NCI-H510A (cell line): ENCODE measurements around the gene EHD3.

Experiments used
- DNase-seq: peaks from one replicate; lab custom pipeline; 2025; lab: John Stamatoyannopoulos, UW

Gene EHD3

GRCh38 chr2:31294196-31294595 is 60.2 kb downstream of the EHD3 start:
- no peak for DNase-seq

GRCh38 chr2:31296641-31297287 is 62.8 kb downstream of the EHD3 start:
- no peak for DNase-seq

DNA sequence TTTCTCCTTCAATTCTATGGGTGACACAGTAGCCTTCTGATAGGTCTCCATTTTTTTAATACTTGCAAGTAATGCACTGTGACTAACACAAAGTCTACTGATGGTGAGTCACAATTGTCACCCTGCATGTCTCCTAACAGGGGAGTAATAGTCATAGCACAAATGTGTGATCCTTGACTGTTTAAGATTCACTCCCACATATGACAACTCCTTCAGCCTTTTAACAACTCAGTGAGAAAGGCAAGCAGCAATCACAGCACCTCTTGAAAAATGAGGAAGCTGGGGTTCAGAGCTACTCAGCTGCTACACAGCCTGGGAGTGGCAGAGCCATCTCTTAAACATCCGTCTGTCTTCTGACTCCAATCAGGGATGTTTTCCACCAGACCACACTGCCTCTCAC is 63.8 kb downstream of the EHD3 start:
- DNase-seq, result no peak

DNA sequence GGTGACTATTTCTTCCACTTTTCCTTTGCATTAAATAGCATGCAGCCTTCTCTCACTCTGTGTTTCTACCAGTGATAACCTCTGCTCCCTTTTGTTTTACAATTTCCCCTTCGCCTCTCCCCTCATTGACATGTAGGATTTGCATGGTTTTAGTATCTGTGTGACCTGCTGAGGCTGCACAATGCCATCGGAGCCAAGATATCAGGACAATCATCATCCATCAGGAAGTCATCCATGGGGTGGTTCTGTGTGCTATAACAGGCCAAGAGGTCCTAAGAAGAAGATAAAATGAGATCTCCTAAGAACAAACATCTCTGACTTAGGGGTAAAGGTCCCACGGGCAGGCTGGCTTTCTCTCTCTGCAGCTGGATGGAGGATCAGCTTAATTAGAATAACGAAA is 65.6 kb downstream of the EHD3 start:
- no peak for DNase-seq

DNA sequence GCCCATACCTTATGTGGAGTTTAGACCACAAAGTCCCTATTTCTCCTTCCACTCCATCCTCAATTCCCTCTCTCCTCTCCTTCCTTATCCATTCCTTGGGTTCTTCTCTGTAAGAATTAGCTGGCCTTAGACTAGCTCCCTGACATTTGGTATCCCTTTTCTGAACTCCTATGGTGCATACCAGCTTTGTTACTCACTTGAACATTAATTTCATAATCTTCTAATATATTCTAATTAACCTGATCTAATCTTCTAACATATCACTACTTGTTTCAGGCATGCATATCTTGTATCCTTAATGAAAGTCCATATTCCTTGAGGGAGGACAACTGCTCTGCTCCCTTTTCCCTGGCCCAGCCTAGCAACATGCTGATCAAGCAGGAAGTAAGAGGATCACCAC is 66.4 kb downstream of the EHD3 start:
- no peak for DNase-seq

DNA sequence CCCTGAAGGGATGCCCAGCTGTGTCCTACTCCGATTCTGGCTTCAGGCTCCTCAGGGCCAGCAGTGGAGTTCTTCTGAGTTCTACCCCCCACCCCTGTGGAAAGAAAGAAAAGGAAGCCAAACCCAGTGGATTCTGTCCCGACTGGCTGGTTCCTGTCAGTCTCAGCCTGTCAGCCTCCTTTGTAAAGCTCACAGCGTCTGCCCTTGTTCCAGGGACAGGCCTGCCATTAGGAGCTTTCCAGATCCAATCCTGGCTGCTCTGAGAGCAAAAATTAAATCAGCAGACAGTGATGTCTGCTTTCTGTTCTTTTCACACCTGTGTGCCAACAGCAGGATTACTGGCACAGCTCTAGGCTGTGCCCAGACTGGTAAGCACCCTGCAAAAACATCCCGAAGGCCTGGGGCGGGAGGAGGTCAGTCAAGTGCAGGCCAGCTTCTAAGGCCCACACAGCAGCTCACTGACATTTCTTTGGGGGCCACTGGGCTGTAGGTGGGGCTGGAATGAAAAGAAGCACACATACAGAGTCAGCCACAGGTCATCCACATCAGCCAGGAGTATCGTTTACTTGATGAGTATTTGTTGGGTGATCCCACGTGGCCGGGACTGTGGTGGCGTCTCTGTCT is 69.1 kb downstream of the EHD3 start:
- no peak for DNase-seq

GRCh38 chr2:31304816-31305215 is 70.9 kb downstream of the EHD3 start:
- DNase-seq, result no peak

GRCh38 chr2:31312898-31313297 is 78.9 kb downstream of the EHD3 start:
- no peak for DNase-seq

DNA sequence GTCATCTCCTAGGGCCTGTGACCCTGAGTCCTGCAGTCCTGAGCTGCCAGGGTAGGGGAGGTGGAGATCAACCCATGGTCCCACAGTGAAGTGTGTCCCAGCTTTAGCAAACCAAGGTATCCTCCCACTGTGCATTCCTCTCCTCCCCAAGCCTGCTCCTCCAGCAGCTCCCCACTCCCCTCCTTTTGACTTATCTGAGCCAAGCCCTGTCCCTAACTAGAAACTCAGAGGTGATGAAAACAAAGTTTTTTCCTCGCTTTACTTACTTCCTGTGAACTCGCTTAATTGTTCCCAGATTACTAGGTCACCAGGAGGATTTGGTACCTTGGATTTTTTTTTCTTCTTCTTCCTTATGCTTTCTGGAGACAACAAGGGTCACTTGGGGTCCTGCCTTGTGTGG is 80.8 kb downstream of the EHD3 start:
- no peak for DNase-seq

- DNase-seq, result no peak
Observed at GRCh38 chr2:31317396-31317795, 83.4 kb downstream of the EHD3 start.

DNA sequence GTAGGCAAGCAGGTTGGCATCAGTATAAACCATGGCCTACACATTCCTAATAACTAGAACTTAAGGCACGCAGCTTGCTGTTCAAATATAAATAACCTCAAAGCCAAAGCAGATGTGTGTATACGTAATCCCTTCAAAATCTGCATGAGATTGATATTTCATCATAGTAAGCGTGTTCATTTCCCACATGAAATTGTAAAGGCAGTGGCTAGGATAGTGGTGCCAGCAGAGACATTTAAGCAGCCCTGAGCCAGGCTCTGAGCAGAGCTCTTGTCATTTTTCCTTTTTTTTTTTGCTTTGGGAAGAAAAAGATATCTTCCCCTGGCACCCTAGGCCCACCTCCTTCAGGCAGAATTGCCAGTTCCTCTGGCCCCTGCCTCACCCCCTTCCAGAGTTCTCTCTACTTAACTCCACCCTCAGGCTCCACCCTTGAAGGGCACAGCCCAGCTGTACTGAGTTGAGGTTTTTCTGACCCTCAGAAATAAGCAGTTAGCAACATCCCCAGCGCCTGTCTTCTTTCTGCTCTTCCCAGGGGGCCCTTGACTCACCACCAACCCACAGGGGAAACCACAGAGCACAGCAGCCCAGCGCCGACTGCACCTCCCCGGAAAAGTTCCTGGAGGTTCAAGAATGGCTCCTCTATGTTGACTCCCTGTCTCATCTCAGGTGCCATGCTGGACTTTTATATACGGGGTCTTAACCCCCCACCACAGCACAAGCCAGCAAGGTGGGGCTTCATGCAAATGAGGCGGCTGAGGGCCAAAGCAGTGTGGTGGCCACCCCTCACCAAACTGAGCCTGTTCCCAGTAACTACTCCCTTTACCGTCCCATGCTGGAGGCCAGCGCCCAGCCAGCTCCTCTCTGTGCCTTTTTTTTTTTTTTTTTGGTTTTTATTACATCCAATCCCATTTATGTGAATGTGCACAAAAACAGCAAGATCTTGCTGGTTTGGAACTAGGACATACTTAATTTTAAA is 84.7 kb downstream of the EHD3 start:
- no peak for DNase-seq
